Colon (tissue), 2 donors: ENCODE results near the gene FXYD6.
"Not testable (repeated sequence)": the region's sequence is repeated elsewhere in the genome, so short reads cannot be mapped to it uniquely, and the experiment has no call there.

Experiments used
- FAIRE-seq: peaks from 2 replicates; lab custom pipeline; 2012; peaks lifted over from hg19 to GRCh38; lab: Jason Lieb, UNC
- donor health status: control.
- donor health status: control.

FXYD6 gene

DNA sequence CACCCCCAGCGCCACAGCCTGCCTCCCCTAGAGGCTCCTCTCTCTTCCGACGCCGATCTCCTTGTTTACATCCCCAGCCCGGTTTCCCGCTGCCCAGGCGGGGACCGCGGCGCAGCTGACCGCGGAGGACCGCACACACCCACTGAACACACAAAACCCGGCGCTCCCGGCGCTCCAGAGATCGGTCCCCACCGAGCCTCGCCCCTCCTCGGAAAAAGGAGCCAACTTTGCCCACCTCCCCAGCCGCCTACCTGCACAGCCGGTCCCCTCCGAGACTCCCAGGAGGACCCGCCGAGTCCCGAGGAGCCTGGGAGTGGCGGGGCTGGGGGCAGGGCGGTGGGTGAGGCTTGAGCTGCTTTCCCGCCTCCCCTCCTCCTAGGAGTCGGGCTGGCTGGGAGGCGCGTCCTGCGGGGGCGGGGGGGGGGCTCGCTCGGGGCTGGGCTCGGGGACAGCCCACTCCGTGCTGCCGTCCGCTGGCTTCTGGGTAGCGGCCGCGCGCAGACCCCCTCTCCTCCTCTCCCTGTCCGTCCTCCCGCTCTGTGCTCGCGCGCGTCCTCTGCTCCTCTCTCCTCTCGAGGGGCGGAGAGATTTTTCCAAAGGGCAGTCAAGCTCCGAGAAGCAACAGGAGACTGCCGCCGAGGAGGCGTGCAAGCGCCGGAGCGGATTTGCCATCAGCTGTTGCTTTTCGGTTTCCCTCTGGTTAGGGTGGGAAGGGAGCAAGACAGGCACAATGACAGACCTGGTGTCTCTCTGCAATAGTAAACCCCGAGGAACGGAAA, at the start of gene FXYD6:
Gene FXYD6 (minus strand): TSS at position 318 of the 779 bp plus-strand sequence. CDS start 33,882 bp downstream, outside the sequence.
- no peak for FAIRE-seq

DNA sequence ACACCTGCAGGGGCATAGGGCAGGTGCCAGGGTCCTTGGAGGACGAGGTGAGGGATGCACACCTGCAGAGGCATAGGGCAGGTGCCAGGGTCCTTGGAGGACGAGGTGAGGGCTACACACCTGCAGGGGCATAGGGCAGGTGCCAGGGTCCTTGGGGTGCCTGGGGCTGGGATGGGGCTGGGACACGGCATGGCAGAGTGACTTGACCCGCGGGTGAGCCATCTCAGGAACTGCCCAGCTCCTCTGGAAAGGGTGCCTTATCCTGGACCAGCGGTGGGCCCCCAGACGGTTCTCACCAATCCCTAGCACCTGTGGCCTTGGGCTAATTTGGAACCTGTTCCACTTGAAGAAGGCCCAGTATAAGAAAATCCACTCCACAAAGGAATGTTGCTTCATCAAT, 49.7 kb upstream of the FXYD6 start:
- not testable (repeated sequence) for FAIRE-seq

DNA sequence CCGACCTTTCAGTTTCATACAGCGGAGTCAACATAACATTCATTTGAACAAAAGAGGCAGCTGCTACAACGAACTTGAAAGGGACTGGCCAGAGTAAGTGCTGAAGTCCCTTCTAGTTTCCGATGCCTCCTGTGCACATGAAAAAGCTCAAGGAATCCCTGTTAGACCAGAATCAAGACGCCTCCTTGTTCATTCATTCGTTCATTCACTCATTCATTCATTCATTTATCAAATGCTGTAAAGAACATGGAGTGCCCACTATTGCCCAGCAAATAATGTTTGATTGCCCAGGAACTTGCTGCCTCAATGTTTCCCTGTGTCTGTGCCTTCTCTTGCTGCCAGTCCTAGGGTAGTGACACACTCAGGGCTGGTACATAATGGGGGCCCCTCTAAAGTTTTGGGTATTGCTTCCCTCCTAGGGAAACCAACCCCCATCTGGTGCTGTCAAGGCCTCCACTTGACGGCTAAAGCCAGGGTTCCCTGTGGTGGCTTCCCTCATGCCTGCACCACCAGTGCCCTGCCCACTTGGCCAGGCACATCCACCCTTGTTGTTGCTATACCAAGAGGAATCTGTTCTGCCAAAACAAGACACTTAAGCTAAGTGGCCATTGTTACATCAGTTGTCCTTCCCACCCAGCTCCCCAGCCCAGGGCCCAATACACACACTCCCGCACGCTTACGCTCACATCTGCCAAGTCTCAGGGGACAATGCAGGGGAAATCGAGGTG, 48.9 kb upstream of the FXYD6 start:
- FAIRE-seq, result no peak

- FAIRE-seq, result no peak
Observed at GRCh38 chr11:117924631-117925170, 48.2 kb upstream of the FXYD6 start.

GRCh38 chr11:117923773-117924172, 47.3 kb upstream of the FXYD6 start:
- no peak for FAIRE-seq

- FAIRE-seq, result no peak
Observed at GRCh38 chr11:117923275-117923674, 46.8 kb upstream of the FXYD6 start.

- no peak for FAIRE-seq
Observed at GRCh38 chr11:117921893-117922292, 45.4 kb upstream of the FXYD6 start.

DNA sequence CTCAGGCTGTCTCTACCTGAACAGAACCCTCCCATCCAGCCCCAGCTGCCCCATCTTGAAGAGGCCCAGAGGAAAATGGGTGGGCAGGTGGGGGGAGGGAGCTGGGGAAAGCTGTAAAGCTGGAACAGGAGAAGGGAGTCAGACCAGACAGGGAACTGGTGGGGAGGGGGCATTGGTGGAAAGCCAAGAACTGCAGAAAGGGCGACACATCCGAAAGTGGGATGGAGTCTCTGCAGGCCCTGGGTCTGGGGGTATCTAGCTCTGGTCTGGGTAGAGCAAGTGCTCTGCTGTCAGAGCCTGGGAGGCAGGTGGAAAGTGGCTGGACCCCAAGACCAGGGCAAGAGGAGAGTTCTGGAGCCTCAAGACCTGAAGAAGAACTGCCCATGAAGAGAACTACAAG, 45.0 kb upstream of the FXYD6 start:
- no peak for FAIRE-seq

GRCh38 chr11:117919781-117920221, 43.3 kb upstream of the FXYD6 start:
- FAIRE-seq, result no peak

DNA sequence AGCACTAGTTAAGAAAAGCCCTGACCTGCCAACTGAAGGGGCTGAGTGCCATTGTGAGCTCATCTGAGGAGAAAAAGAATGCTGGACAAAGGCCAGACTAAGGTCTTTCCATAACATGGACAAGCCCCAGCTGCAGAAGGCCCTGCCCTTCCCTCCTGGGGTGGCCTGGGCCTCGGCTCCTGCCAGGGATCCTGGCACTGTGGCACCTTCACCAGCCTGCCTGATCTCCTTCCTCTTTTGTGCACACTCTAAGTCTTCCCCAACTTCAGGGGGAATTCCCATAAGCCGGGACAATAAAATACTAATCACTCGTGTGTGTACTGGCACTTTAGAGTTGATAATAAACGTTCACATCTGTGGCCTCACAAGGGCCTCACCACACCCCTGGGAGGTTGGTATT, 42.9 kb upstream of the FXYD6 start:
- no peak for FAIRE-seq

DNA sequence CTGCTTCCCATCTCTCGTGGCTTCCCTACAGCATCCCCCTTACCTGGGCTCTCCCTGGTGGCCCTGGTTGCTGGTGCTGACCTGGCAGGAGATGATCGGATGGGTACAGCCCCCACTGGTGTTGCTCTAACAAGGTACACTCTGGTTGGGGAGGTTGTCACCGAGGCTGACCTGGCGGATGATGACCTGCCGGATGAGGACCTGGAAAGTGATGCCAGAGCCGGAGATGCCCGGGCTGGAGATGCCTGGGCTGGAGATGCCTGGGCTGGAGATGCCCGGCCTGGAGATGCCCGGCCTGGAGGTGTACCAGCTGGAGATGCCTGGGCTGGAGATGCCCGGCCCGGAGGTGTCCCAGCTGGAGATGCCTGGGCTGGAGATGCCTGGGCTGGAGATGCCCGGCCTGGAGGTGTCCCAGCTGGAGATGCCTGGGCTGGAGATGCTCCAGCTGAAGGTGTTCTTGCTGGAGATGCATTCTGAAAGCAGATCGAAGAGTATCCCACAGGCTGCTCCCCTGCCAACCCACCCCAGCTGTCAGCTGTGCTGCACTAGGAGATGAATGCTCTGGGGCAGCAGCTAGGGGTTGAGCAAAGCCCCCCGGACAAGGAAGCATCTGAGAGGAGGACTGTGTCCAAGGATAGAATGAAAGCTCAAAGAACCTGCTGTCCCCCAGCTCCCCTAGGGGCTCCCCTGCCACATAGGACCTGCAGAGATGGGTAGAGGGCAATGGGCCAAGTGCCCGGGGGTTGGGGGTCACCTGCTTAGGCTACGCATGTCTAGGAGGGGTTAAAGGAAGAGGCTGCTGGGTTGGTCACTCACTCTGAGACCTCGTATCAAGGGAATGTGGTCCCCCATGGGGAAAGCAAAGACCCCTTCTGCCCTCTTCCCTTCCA, 42.2 kb upstream of the FXYD6 start:
- no peak for FAIRE-seq

GRCh38 chr11:117917591-117918151, 41.2 kb upstream of the FXYD6 start:
- FAIRE-seq, result no peak

DNA sequence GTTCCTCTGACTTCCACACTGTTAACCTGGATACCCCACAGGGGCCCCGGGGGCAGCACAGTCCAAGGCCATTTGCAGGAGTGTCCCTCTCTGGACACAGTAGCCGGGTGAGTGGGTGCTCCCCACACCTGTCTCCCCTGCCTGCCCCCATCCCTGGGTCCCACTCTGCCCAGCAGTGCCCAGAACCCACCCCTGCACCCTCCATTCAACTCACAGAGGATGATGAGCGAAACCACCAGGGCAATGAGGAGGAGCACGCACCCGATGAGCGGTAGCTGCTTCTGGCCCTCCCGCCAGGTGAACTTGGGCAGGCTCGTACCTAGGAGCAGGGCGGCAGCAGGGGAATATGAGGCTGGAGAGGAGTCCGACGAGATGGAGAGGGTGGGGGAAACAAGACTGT, 40.5 kb upstream of the FXYD6 start:
- no peak for FAIRE-seq

DNA sequence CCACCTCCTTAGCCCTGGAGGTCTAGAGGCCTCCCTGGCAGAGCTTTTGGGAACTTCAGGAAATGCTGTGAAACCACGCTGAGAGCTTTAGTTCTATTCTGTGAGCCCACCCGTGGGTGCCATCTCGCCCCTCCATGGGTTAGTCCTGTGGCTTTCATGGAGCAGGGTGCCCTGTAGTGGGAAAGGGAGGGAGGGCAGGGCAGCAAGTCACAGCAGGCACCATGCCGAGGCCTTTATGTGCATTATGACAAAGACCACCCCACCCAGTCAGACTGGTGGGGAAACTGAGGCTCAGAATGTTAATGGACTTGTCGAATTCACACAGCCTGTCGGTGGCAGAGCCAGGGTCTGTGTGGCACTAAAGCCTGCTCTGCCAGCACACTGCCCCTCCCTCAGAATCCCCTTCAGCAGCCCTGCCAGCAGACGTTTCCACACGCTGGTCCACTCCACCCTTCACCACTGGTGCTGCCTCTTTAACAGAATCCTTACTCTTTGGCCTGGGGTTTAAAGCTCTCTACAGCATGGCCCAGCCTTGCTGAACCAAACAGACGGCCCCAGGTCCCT, 39.3 kb upstream of the FXYD6 start:
- FAIRE-seq, result no peak

DNA sequence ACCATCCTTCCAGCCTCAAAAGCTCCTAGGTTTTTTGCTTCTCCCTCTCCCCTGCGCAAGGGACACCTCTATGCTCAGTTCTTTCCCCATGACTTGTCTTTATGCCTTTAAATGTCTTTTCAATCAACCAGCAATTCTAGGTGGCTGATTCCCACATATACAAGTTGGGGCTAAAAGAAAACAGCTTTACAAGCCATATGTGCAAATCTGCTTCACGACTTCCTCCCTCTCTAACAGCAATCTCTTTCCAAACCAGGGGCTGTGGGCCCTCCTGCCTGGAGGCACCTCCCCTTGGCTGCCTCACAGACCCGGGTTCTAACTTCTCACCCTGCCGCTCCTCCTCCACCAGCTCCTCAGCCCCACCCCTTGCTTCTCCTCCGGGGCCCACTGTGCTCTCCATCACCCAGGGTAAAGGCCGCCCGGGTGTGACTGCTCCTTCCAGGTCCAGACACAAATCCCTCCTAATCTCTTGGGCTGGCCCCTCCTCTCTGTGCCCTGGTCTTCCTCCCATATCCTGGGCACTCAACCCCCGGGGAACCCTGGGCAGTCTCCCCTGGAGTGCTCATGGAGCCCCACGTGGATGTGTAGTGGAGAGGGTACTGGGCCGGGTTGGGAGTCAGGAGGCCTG, 38.6 kb upstream of the FXYD6 start:
- no peak for FAIRE-seq

GRCh38 chr11:117914398-117914761, 37.9 kb upstream of the FXYD6 start:
- FAIRE-seq, result no peak

DNA sequence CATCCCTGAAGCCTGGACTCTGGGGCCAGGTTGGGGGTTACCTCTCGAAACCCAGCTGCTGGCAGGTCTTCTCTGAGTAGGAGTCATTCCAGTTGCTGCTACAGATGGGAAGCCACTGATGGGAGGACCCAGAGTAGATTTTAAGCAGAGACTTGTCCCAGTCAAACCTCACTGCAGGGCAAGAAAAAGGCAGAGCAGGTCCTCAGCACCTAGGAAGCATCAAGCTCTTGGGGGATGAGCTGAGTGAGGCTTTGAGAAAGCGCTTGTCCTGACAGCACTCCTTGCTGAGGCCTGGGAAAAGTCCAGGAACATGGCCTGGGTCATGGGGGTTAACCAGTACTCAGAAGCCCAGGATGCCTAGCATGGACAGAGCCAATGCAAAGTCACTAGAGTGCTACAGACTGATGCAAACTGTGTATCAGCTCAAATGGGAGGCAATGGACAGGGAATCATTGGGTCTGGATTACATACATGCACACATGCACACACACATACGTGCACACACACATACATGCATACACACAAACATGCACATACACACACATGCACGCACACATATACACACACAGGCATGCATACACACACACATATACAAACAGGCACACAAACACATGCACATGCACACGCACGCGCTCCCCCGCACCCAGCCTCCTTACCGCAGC, 37.4 kb upstream of the FXYD6 start:
- FAIRE-seq, result no peak

DNA sequence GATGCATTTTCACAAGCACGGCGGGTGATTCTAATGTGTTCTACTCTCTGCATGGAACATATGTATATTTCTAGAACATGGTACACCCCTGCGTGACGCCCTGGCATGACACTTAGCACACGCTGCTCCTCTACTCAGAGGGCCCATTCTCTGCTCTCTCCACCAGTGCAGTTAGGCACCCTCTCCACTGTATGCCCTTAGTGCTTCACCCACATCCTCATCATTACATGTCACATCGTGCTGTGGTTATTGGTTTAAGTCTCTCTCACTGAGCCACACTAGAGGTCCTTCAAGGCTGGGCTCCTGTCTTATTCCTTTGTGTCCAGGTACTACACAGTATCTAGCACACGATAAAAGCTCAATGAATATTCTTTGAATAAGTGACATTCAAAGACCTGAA, 36.0 kb upstream of the FXYD6 start:
- FAIRE-seq, result no peak

DNA sequence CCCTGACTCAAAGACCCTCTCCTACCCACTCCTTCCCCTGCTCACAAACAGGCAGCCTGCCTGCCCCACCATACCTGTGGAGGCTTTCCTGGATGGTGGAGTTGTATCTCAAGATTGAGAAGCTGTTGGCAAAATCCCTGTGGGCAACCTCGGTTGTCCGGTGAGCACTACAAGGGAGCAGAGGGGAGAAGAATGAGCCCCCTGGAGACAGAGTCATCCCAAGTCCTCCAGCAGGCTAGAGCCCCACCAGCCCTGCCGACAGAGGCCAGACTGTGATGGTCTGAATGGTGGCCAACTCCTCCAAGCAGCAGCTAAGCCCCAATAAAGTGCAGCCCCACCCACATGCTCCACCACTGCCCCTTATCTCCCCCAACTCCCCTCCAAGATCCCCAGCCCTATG, 35.2 kb upstream of the FXYD6 start:
- no peak for FAIRE-seq

DNA sequence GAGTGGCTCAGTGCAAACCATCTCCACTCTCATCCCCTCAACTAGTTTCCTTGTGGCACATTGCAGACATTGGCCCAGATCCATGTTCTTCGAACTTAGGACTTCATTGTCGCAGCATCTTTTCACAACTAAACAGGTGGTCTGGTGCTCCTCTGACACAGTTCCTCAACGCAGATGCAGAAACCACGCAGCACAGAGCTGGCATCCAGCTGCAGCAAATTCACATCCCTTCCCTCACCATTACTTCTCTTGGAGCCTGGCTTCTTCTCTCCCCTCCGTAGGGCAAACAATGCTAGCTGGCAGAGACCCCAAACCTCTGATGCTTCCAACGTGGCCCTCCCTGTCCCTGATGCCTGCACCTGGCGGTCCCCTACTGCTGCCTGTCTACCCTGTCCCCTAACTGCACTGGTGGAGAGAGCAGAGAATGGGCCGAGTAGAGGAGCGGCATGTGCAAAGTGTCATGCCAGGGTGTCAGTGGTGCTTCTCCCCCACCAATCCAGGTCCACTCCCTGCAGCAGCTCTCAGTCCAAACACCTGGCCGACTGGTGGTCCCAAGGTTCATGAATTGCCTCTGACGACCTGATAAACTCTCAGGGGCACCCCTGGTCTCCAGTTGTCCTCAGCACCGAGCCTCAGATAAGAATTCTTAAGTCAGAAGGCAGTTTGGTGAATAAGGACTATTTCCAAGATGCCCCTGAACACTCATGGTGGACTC, 34.6 kb upstream of the FXYD6 start:
- no peak for FAIRE-seq
